A549 (cell line): ENCODE data around the gene ZNF506. TPM values are rescaled to one million over a fixed set of nuclear protein-coding genes. Genes with fewer than 3 reads are reported as not detected.
"Not testable (repeated sequence)": the region's sequence is repeated elsewhere in the genome, so short reads cannot be mapped to it uniquely, and the experiment has no call there.

Experiments
- ATAC-seq, 2 experiments: fragments of 200-7000 bp in 1 of 2; fragments of >200 bp in 1 of 2; cut with Nextera tagmentation in 1 of 2; cut with Tn5 transposase in 1 of 2; 3 replicates each; pipeline versions ENCODE4 v1.8.0 to v1.9.1; 2018 to 2020; ENCODE audit warnings: mild to moderate bottlenecking in 1 of 2, moderate library complexity in 1 of 2
- CTCF ChIA-PET: fragments of 300-600 bp; sonication (Branson Sonifier 250); formaldehyde crosslinking; extraction: SDS; loops from one replicate; lab custom pipeline; 2021; ENCODE audit warnings: antibody characterized with exemption, inconsistent platforms; lab: Yijun Ruan, JAX
- POLR2A ChIA-PET: fragments of 350-600 bp; formaldehyde crosslinking; extraction: SDS; loops from one replicate; lab custom pipeline; 2021; ENCODE audit warnings: antibody characterized with exemption, inconsistent platforms; lab: Yijun Ruan, JAX
- DNase-seq, 2 experiments: peaks; one replicate each; pipeline versions ENCODE4 v3.0.0 to v3.0.0-alpha.2; 2011 to 2016; ENCODE audit warnings: low read depth in 1 of 2, low spot score in 1 of 2
- FAIRE-seq: peaks from 2 replicates; lab custom pipeline; 2011; peaks lifted over from hg19 to GRCh38; lab: Jason Lieb, UNC
- H3K27ac ChIP-seq, 2 experiments: fragments of >200 bp; sonication (Bioruptor Twin); formaldehyde crosslinking; 3 replicates each; pipeline ENCODE4 v1.5.1; 2016 to 2017
- H3K4me1 ChIP-seq: fragments of >200 bp; sonication (Bioruptor Twin); formaldehyde crosslinking; 3 replicates; pipeline ENCODE4 v1.6.1; 2016
- H3K4me2 ChIP-seq: fragments of >200 bp; sonication (Bioruptor Twin); formaldehyde crosslinking; 3 replicates; pipeline ENCODE4 v1.6.1; 2016
- H3K4me3 ChIP-seq: fragments of >200 bp; sonication (Bioruptor Twin); formaldehyde crosslinking; 3 replicates; pipeline ENCODE4 v1.5.1; 2016
- H3K9me3 ChIP-seq: fragments of >200 bp; sonication (Bioruptor Twin); formaldehyde crosslinking; 3 replicates; pipeline ENCODE4 v1.6.1; 2016
- BCL3 ChIP-seq: fragments of >200 bp; sonication (Bioruptor Twin); formaldehyde crosslinking; IDR thresholded peaks from 3 replicates; pipeline ENCODE4 v1.6.1; 2016
- BHLHE40 ChIP-seq: IDR thresholded peaks from 2 replicates; pipeline ENCODE4 v1.6.1; 2012; ENCODE audit warnings: low read depth, low read length, inconsistent platforms
- CBX2 ChIP-seq: fragments of 200-600 bp; sonication (generic); IDR thresholded peaks from 2 replicates; pipeline ENCODE4 v1.6.1; 2016; ENCODE audit warnings: low read depth, mild to moderate bottlenecking, borderline replicate concordance
- CHD2 ChIP-seq: fragments of 150-350 bp; IDR thresholded peaks from 2 replicates; pipeline ENCODE4 v1.6.1; 2014; ENCODE audit warnings: low read length; ENCODE audit not compliant: partially characterized antibody
- EHF ChIP-seq: fragments of 250-450 bp; sonication (Bioruptor Pico); IDR thresholded peaks from 2 replicates; pipeline ENCODE4 v1.5.0; 2020; ENCODE audit warnings: mild to moderate bottlenecking
- EP300 ChIP-seq, 2 experiments: fragments of >200 bp; sonication (Bioruptor Twin); formaldehyde crosslinking; IDR thresholded peaks; 2 replicates in 1 of 2; 3 replicates in 1 of 2; pipeline ENCODE4 v1.6.1; 2016 to 2017
- FOSB ChIP-seq: fragments of 250-450 bp; sonication (Bioruptor Pico); IDR thresholded peaks from 2 replicates; pipeline ENCODE4 v1.5.0; 2020; ENCODE audit warnings: mild to moderate bottlenecking, moderate library complexity
- FOXS1 ChIP-seq: fragments of 250-450 bp; sonication (Bioruptor Pico); IDR thresholded peaks from 2 replicates; pipeline ENCODE4 v1.5.0; 2020; ENCODE audit warnings: mild to moderate bottlenecking, moderate library complexity
- HES2 ChIP-seq: fragments of >200 bp; sonication (Bioruptor Twin); formaldehyde crosslinking; IDR thresholded peaks from 2 replicates; pipeline ENCODE4 v1.6.1; 2016
- HEYL ChIP-seq: fragments of 250-450 bp; sonication (Bioruptor Pico); IDR thresholded peaks from 2 replicates; pipeline ENCODE4 v1.8.0; 2021; ENCODE audit warnings: mild to moderate bottlenecking, moderate library complexity
- HOXB5 ChIP-seq: fragments of 250-450 bp; sonication (Bioruptor Pico); IDR thresholded peaks from 2 replicates; pipeline ENCODE4 v1.5.0; 2020; ENCODE audit warnings: mild to moderate bottlenecking, moderate library complexity
- MAFK ChIP-seq: fragments of 450-650 bp; IDR thresholded peaks from 2 replicates; pipeline ENCODE4 v1.6.1; 2014; ENCODE audit not compliant: partially characterized antibody
- MYC ChIP-seq: IDR thresholded peaks from 2 replicates; pipeline ENCODE4 v1.6.1; 2012; ENCODE audit warnings: mild to moderate bottlenecking, inconsistent platforms, low read length, improper control_type of control experiment, borderline replicate concordance
- NPAS2 ChIP-seq: fragments of 250-450 bp; sonication (Bioruptor Pico); IDR thresholded peaks from 2 replicates; pipeline ENCODE4 v1.8.0; 2022; ENCODE audit warnings: mild to moderate bottlenecking, moderate library complexity, borderline replicate concordance
- PHF8 ChIP-seq: fragments of 200-600 bp; sonication (generic); IDR thresholded peaks from 2 replicates; pipeline ENCODE4 v1.6.1; 2016; ENCODE audit warnings: low read depth, mild to moderate bottlenecking, antibody characterized with exemption, moderate library complexity, borderline replicate concordance
- POLR2A ChIP-seq: IDR thresholded peaks from 2 replicates; pipeline ENCODE4 v1.6.1; 2012; ENCODE audit warnings: mild to moderate bottlenecking, low read length
- RCOR1 ChIP-seq: fragments of 150-350 bp; IDR thresholded peaks from 2 replicates; pipeline ENCODE4 v1.6.1; 2014; ENCODE audit warnings: antibody characterized with exemption, low read length, low read depth
- SREBF2 ChIP-seq: fragments of 450-650 bp; IDR thresholded peaks from 2 replicates; pipeline ENCODE4 v1.6.1; 2014; ENCODE audit warnings: mild to moderate bottlenecking, moderate library complexity
- ZC3H11A ChIP-seq: fragments of 450-650 bp; IDR thresholded peaks from 2 replicates; pipeline ENCODE4 v1.6.1; 2014; ENCODE audit warnings: antibody characterized with exemption, mild to moderate bottlenecking
- ZNF302 ChIP-seq: fragments of 250-450 bp; sonication (Bioruptor Pico); IDR thresholded peaks from 2 replicates; pipeline ENCODE4 v1.9.0; 2021; ENCODE audit warnings: inconsistent platforms, mild to moderate bottlenecking, moderate library complexity
- WGBS: methylation state at CpG from one replicate; pipeline ENCODE4 v1.1.6; 2017; ENCODE audit errors: missing lambda C conversion rate; 5-methylcytosine and 5-hydroxymethylcytosine counted together
- polyA plus RNA-seq, 4 experiments: library from polyadenylated mRNA; depleted of rRNA in 3 of 4; stranded (reverse); fragments of >200 nt; fragmentation: RNase III in 1 of 4; extraction: RNeasy Plus Mini Kit Qiagen cat#74134 plus additional on column Dnase treatment in 1 of 4; gene quantifications; 2 replicates in 3 of 4; 3 replicates in 1 of 4; pipeline ENCODE4 v1.2.3, GENCODE V29; 2011 to 2017
- TF ChIP-seq, protein P1 (sequence below): IDR thresholded peaks from 2 replicates; pipeline ENCODE4 v1.6.1; 2012
- TF ChIP-seq, protein P2 (sequence below): fragments of >200 bp; sonication (Bioruptor Twin); formaldehyde crosslinking; IDR thresholded peaks from 3 replicates; pipeline ENCODE4 v1.5.1; 2016

ZNF506 gene
- polyA plus RNA-seq, 2 of the 4 experiments (the other 2 are of a cell fraction) = 0.10 to 0.53 TPM

DNA sequence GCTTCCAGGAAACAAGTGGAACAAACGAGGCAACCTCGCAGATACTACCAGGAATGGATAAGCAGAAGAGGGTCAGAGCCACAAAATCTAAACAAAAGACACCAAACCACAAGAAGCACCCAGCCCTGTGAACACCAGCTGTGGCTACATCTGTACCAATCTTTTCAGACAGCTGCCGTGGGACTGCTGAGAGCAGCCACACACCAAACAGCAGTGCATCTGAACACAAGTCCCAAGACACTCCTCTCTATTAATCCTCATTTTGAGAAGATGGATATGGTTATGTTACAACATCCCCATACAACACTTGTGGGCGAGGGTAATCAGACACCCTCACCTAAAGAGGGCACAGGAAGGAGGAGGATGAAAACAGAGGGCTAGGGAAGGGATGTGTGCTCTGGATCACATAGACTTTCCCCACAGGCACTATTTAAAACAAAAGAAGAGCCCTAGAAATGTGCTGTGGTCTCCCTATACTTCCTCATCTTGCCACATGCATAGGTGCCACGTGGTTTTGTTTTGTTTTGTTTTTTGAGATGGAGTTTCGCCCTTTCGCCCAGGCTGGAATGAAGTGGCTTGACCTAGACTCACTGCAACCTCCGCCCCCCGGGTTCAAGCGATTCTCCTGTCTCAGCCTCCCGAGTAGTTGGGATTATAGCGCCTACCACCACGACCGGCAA is 47.1 kb downstream of the ZNF506 start:
- POLR2A ChIA-PET = no interaction called here
- WGBS = 76% methylated on average over 14 of the region's 14 CpGs
- Histone ChIP-seq H3K4me3 (no peak overlapping the region), H3K27ac (no peak overlapping the region), H3K4me1 (0 out of 3 replicates have a peak, but pooled peaks cover 3% of the 10 kb centered on the region), H3K9me3 (peaks cover 23% of the 10 kb centered on the region), H3K4me2 (no peak overlapping the region)
- CTCF ChIA-PET = no interaction called here
- FAIRE-seq (no peak), ATAC-seq (no peak), DNase-seq (no peak)
- TF ChIP-seq EP300 (IDR thresholded peaks at IDR 0.05) (no peak), EHF (CRISPR knock-in tag) (no peak), POLR2A (no peak), HEYL (no peak), BCL3 (no peak), CHD2 (no peak), ZNF302 (CRISPR knock-in tag) (no peak), SREBF2 (no peak), HOXB5 (CRISPR knock-in tag) (no peak), MYC (no peak), PHF8 (no peak), MAFK (no peak)

- H3K4me3 ChIP-seq, H3K4me2 ChIP-seq, ATAC-seq, FAIRE-seq, H3K9me3 ChIP-seq, DNase-seq, H3K4me1 ChIP-seq, H3K27ac ChIP-seq, CTCF ChIA-PET, POLR2A ChIA-PET: not testable (repeated sequence)
- 53% methylated on average over 10 of the region's 10 CpGs for WGBS
These were observed 49.6 kb downstream of the ZNF506 start for GRCh38 chr19:19771963-19772362.

- FAIRE-seq, H3K4me1 ChIP-seq, H3K4me3 ChIP-seq, CTCF ChIA-PET, H3K9me3 ChIP-seq, ATAC-seq, DNase-seq, POLR2A ChIA-PET, H3K4me2 ChIP-seq, H3K27ac ChIP-seq: not testable (repeated sequence)
- WGBS = 93% methylated on average over 3 of the region's 28 CpGs
These were observed 51.6 kb downstream of the ZNF506 start for GRCh38 chr19:19769971-19770370.

GRCh38 chr19:19758164-19758563 is 63.4 kb downstream of the ZNF506 start:
- CTCF ChIA-PET = no interaction called here
- FAIRE-seq = no peak
- TF ChIP-seq HES2 (no peak), RCOR1 (no peak), BHLHE40 (no peak), FOXS1 (no peak), CBX2 (no peak), ZC3H11A (no peak), NPAS2 (CRISPR knock-in tag) (no peak), BCL3 (no peak), FOSB (CRISPR knock-in tag) (no peak)
- TF ChIP-seq, protein P1, sequence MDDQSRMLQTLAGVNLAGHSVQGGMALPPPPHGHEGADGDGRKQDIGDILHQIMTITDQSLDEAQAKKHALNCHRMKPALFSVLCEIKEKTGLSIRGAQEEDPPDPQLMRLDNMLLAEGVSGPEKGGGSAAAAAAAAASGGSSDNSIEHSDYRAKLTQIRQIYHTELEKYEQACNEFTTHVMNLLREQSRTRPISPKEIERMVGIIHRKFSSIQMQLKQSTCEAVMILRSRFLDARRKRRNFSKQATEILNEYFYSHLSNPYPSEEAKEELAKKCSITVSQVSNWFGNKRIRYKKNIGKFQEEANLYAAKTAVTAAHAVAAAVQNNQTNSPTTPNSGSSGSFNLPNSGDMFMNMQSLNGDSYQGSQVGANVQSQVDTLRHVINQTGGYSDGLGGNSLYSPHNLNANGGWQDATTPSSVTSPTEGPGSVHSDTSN = no peak
- TF ChIP-seq, protein P2, sequence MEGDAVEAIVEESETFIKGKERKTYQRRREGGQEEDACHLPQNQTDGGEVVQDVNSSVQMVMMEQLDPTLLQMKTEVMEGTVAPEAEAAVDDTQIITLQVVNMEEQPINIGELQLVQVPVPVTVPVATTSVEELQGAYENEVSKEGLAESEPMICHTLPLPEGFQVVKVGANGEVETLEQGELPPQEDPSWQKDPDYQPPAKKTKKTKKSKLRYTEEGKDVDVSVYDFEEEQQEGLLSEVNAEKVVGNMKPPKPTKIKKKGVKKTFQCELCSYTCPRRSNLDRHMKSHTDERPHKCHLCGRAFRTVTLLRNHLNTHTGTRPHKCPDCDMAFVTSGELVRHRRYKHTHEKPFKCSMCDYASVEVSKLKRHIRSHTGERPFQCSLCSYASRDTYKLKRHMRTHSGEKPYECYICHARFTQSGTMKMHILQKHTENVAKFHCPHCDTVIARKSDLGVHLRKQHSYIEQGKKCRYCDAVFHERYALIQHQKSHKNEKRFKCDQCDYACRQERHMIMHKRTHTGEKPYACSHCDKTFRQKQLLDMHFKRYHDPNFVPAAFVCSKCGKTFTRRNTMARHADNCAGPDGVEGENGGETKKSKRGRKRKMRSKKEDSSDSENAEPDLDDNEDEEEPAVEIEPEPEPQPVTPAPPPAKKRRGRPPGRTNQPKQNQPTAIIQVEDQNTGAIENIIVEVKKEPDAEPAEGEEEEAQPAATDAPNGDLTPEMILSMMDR = no peak

More at GRCh38 chr19:19758164-19758563, 63.4 kb downstream of the ZNF506 start:
- Histone ChIP-seq H3K27ac (no peak overlapping the region), H3K4me2 (no peak overlapping the region), H3K9me3 (no peaks in the 10 kb centered on the region), H3K4me1 (no peaks in the 10 kb centered on the region), H3K4me3 (no peak overlapping the region)
- ATAC-seq (no peak), DNase-seq (no peak)
- POLR2A ChIA-PET = no interaction called here
- no CpG with 5 or more reads among the region's 4 CpGs for WGBS
